Measurements from ENCODE around the gene RND1. TPM values are rescaled to one million over a fixed set of nuclear protein-coding genes. Genes with fewer than 3 reads are reported as not detected.

RND1 gene
- total RNA-seq, 1 experiment from 2014 or later = 2.7 TPM

GRCh38 chr12:48823281-48823680 lies 42.4 kb downstream of the RND1 start:
- no TSS peak for BruUV-seq (replicated peaks)
- intact Hi-C loops (cut with micrococcal nuclease; ENCODE audit: unreplicated experiment) = no loop called here
- ChIA-PET CTCF (no interaction called here), POLR2A (ENCODE audit: unreplicated experiment) (no interaction called here)
- H3K27ac ChIP-seq = no peak overlapping the region
- H3K4me2 ChIP-seq = no peak overlapping the region
- H3F3A ChIP-seq (ENCODE audit: insufficient read depth, low read depth) = no peaks in the 10 kb centered on the region; the same call in 1 of the 2 replicates
- H3K4me3 ChIP-seq = no peak overlapping the region
- H3K36me3 ChIP-seq (ENCODE audit: low read depth) = no peaks in the 10 kb centered on the region
- H2AFZ ChIP-seq = no peak overlapping the region
- H3K9me3 ChIP-seq (ENCODE audit: insufficient read depth, low read depth) = no peaks in the 10 kb centered on the region
- no peaks in the 10 kb centered on the region for H3K79me2 ChIP-seq (ENCODE audit: low read depth)
- no peaks in the 10 kb centered on the region for H3K4me1 ChIP-seq (replicated peaks; ENCODE audit: insufficient read depth)
- no peaks in the 10 kb centered on the region for H3K9me2 ChIP-seq (ENCODE audit: insufficient read depth)
- DNase-seq = no peak
- H3K27me3 ChIP-seq (ENCODE audit: insufficient read depth, low read depth) = no peaks in the 10 kb centered on the region
- no peak for TF ChIP-seq EZH2 (IDR thresholded peaks at IDR 0.05; ENCODE audit: low read depth)
- TF ChIP-seq, protein P1, sequence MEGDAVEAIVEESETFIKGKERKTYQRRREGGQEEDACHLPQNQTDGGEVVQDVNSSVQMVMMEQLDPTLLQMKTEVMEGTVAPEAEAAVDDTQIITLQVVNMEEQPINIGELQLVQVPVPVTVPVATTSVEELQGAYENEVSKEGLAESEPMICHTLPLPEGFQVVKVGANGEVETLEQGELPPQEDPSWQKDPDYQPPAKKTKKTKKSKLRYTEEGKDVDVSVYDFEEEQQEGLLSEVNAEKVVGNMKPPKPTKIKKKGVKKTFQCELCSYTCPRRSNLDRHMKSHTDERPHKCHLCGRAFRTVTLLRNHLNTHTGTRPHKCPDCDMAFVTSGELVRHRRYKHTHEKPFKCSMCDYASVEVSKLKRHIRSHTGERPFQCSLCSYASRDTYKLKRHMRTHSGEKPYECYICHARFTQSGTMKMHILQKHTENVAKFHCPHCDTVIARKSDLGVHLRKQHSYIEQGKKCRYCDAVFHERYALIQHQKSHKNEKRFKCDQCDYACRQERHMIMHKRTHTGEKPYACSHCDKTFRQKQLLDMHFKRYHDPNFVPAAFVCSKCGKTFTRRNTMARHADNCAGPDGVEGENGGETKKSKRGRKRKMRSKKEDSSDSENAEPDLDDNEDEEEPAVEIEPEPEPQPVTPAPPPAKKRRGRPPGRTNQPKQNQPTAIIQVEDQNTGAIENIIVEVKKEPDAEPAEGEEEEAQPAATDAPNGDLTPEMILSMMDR (conservative IDR thresholded peaks at IDR 0.05) = no peak
- H4K20me1 ChIP-seq (ENCODE audit: insufficient read depth) = no peaks in the 10 kb centered on the region

- TF ChIP-seq EZH2 (IDR thresholded peaks at IDR 0.05; ENCODE audit: low read depth) = no peak
- TF ChIP-seq, protein P1 (conservative IDR thresholded peaks at IDR 0.05) = no peak
- no peaks in the 10 kb centered on the region for H3K4me1 ChIP-seq (replicated peaks; ENCODE audit: insufficient read depth)
- no peaks in the 10 kb centered on the region; the same call in 1 of the 2 replicates for H3F3A ChIP-seq (ENCODE audit: insufficient read depth, low read depth)
- H2AFZ ChIP-seq = no peak overlapping the region
- BruUV-seq (replicated peaks) = no TSS peak
- ChIA-PET CTCF (no interaction called here), POLR2A (ENCODE audit: unreplicated experiment) (no interaction called here)
- DNase-seq = no peak
- intact Hi-C loops (cut with micrococcal nuclease; ENCODE audit: unreplicated experiment) = no loop called here
- no peak overlapping the region for H3K27ac ChIP-seq
- no peak overlapping the region for H3K4me3 ChIP-seq
- no peaks in the 10 kb centered on the region for H3K36me3 ChIP-seq (ENCODE audit: low read depth)
- no peaks in the 10 kb centered on the region for H3K9me3 ChIP-seq (ENCODE audit: insufficient read depth, low read depth)
- H4K20me1 ChIP-seq (ENCODE audit: insufficient read depth) = no peaks in the 10 kb centered on the region
- no peaks in the 10 kb centered on the region for H3K79me2 ChIP-seq (ENCODE audit: low read depth)
- H3K27me3 ChIP-seq (ENCODE audit: insufficient read depth, low read depth) = no peaks in the 10 kb centered on the region
- no peaks in the 10 kb centered on the region for H3K9me2 ChIP-seq (ENCODE audit: insufficient read depth)
- no peak overlapping the region for H3K4me2 ChIP-seq
Observed at GRCh38 chr12:48822711-48823110, 43.0 kb downstream of the RND1 start.

DNA sequence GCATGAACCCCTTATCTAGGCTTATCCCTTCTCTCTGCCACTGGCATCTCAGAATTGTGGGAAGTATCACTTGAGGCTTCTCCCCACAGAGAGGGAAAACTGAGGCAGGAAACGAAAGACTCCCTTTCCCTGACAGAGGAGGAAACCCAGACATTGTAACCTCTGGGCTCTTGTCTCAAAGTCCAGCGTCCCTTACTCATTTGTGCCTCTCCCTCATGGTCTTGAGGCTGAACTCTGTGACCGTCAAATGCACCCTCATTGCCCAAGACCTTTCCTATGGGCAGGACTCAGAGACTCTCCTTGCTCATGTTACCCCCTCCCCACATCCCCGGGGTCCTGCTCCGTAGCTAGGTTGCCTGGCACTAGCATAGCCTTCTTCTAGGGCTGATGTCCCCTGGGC lies 43.5 kb downstream of the RND1 start:
- no peaks in the 10 kb centered on the region for H3K79me2 ChIP-seq (ENCODE audit: low read depth)
- H3K36me3 ChIP-seq (ENCODE audit: low read depth) = no peaks in the 10 kb centered on the region
- intact Hi-C loops (cut with micrococcal nuclease; ENCODE audit: unreplicated experiment) = no loop called here
- H3K4me2 ChIP-seq = no peak overlapping the region
- no peaks in the 10 kb centered on the region for H3K27me3 ChIP-seq (ENCODE audit: insufficient read depth, low read depth)
- H2AFZ ChIP-seq = no peak overlapping the region
- no peaks in the 10 kb centered on the region for H3K4me1 ChIP-seq (replicated peaks; ENCODE audit: insufficient read depth)
- ChIA-PET CTCF (no interaction called here), POLR2A (ENCODE audit: unreplicated experiment) (no interaction called here)
- H3K9me2 ChIP-seq (ENCODE audit: insufficient read depth) = no peaks in the 10 kb centered on the region
- H3K9me3 ChIP-seq (ENCODE audit: insufficient read depth, low read depth) = no peaks in the 10 kb centered on the region
- no peak overlapping the region for H3K27ac ChIP-seq
- no peak overlapping the region for H3K4me3 ChIP-seq
- no peaks in the 10 kb centered on the region for H4K20me1 ChIP-seq (ENCODE audit: insufficient read depth)
- BruUV-seq (replicated peaks) = no TSS peak
- H3F3A ChIP-seq (ENCODE audit: insufficient read depth, low read depth) = no peaks in the 10 kb centered on the region; the same call in 1 of the 2 replicates
- TF ChIP-seq EZH2 (IDR thresholded peaks at IDR 0.05; ENCODE audit: low read depth) = no peak
- TF ChIP-seq, protein P1 (conservative IDR thresholded peaks at IDR 0.05) = no peak
- no peak for DNase-seq

All from PC-9 (cell line).